Stimulated activated CD8-positive, alpha-beta memory T cell treated with anti-CD3 and anti-CD28 coated beads, Interleukin-2, amount 100 ng/mL, for 48 hours (primary cell): ENCODE results near the gene IRF9.

Experiments used
- DNase-seq, 2 donors: peaks; one replicate each; pipeline ENCODE4 v3.0.0-alpha.2; 2020; ENCODE audit warnings: low read depth in 2 of 2

IRF9 gene

GRCh38 chr14:24160850-24161804 is at the start of gene IRF9:
IRF9 (plus strand) TSS chr14:24161265; CDS start chr14:24162145, 880 bp downstream.
- peak; percentile 91 to 98 for DNase-seq

- no peak for DNase-seq
Observed at GRCh38 chr14:24113379-24113800, 47.7 kb upstream of the IRF9 start.

GRCh38 chr14:24113801-24114531 is 47.1 kb upstream of the IRF9 start:
- DNase-seq, result peak; percentile 74 to 77

- DNase-seq, result peak; percentile 97
Observed at GRCh38 chr14:24114532-24115421, 46.3 kb upstream of the IRF9 start, which contains the start of the genes DCAF11 and NRL. DCAF11 (plus strand) TSS chr14:24114777; CDS start chr14:24115595, 818 bp downstream. NRL (minus strand) TSS chr14:24114949; CDS start chr14:24082848, 32,101 bp downstream.

GRCh38 chr14:24115422-24116127 is 45.5 kb upstream of the IRF9 start:
- no peak for DNase-seq

GRCh38 chr14:24116128-24116814 is 44.8 kb upstream of the IRF9 start:
- DNase-seq, result no peak

GRCh38 chr14:24117179-24117578 is 43.9 kb upstream of the IRF9 start:
- no peak for DNase-seq

GRCh38 chr14:24119691-24120090 is 41.4 kb upstream of the IRF9 start:
- DNase-seq, result no peak

GRCh38 chr14:24121210-24121609 is 39.9 kb upstream of the IRF9 start:
- no peak for DNase-seq

- DNase-seq, result no peak
Observed at GRCh38 chr14:24122416-24122815, 38.6 kb upstream of the IRF9 start.

- DNase-seq, result no peak
Observed at GRCh38 chr14:24122898-24123297, 38.2 kb upstream of the IRF9 start.

- no peak for DNase-seq
Observed at GRCh38 chr14:24123424-24124417, 37.3 kb upstream of the IRF9 start.

GRCh38 chr14:24126939-24127338 is 34.1 kb upstream of the IRF9 start:
- no peak for DNase-seq

GRCh38 chr14:24127673-24128072 is 33.4 kb upstream of the IRF9 start:
- no peak for DNase-seq

GRCh38 chr14:24129410-24129998 is 31.6 kb upstream of the IRF9 start:
- no peak for DNase-seq

- DNase-seq, result no peak
Observed at GRCh38 chr14:24130380-24130716, 30.7 kb upstream of the IRF9 start, which contains the start of gene FITM1. FITM1 (plus strand) TSS chr14:24130659; CDS start chr14:24131564, 905 bp downstream.

GRCh38 chr14:24130717-24131548 is 30.1 kb upstream of the IRF9 start:
- no peak for DNase-seq

- no peak for DNase-seq
Observed at GRCh38 chr14:24131549-24131966, 29.5 kb upstream of the IRF9 start.
